HCT116 (cell line): Measurements from ENCODE around the gene GRIK3. TPM values are rescaled to one million over a fixed set of nuclear protein-coding genes. Genes with fewer than 3 reads are reported as not detected.

Experiments
- ATAC-seq: fragments of 200-7000 bp; cut with Tn5 transposase; 2 replicates; pipeline ENCODE4 v1.9.1; 2020; ENCODE audit warnings: mild to moderate bottlenecking, moderate library complexity
- BruUV-seq: library from RNA; stranded (reverse); fragments of 400-500 nt; replicated peaks from 2 replicates; lab custom pipeline; 2021; lab: Mats Ljungman, UMichigan
- CTCF ChIA-PET: fragments of 300-600 bp; sonication (Branson Sonifier 250); formaldehyde crosslinking; loops from one replicate; lab custom pipeline; 2021; ENCODE audit warnings: antibody characterized with exemption; lab: Charles Lee
- POLR2A ChIA-PET: fragments of 300-600, 350-600 bp; sonication (Branson Sonifier 250); formaldehyde crosslinking; loops from one replicate; lab custom pipeline; 2021; ENCODE audit warnings: antibody characterized with exemption; lab: Charles Lee
- RAD21 ChIA-PET, 2 experiments: fragments of 300-600 bp; sonication (Branson Sonifier 250); formaldehyde crosslinking; loops; one replicate each; lab custom pipeline; 2023; ENCODE audit warnings: low total read pairs in 2 of 2; ENCODE audit not compliant: uncharacterized antibody in 2 of 2, unreplicated experiment in 2 of 2, low non-redundant PET in 1 of 2; lab: Charles Lee
- DNase-seq: peaks from one replicate; pipeline ENCODE4 v3.0.0-alpha.2; 2010; ENCODE audit warnings: low read depth, low spot score
- H2AFZ ChIP-seq: fragments of 200-600 bp; shearing (Covaris generic), sonication (generic); 2 replicates; pipeline ENCODE4 v1.6.1; 2017; ENCODE audit warnings: low read depth, mixed run types, mixed read lengths, antibody characterized with exemption, low read length; ENCODE audit not compliant: poor library complexity, severe bottlenecking
- H3K27ac ChIP-seq: 2 replicates; pipeline ENCODE4 v1.5.1; 2012; ENCODE audit warnings: low read depth, low read length
- H3K27me3 ChIP-seq: fragments of 200-600 bp; sonication (generic); 2 replicates; pipeline ENCODE4 v1.6.1; 2016; ENCODE audit warnings: mixed run types, low read length, mixed read lengths; ENCODE audit not compliant: insufficient read depth
- H3K36me3 ChIP-seq, 2 experiments: fragments of 200-500 bp in 1 of 2; fragments of 200-600 bp in 1 of 2; sonication (Bioruptor generic) in 1 of 2; sonication (generic) in 1 of 2; 2 replicates each; pipeline versions ENCODE4 v1.5.1 to v1.6.1; 2014 to 2016; ENCODE audit warnings: low read length in 2 of 2, inconsistent platforms in 1 of 2, mixed read lengths in 1 of 2, mixed run types in 1 of 2; ENCODE audit not compliant: insufficient read depth in 2 of 2, control insufficient read depth in 1 of 2
- H3K4me1 ChIP-seq, 2 experiments: fragments of 200-600 bp in 1 of 2; sonication (generic) in 1 of 2; 2 replicates each; pipeline versions ENCODE4 v1.5.1 to v1.6.1; 2012 to 2017; ENCODE audit warnings: low read length in 2 of 2, inconsistent platforms in 1 of 2, mild to moderate bottlenecking in 1 of 2, mixed read lengths in 1 of 2, mixed run types in 1 of 2, moderate library complexity in 1 of 2; ENCODE audit not compliant: insufficient read depth in 2 of 2, control insufficient read depth in 1 of 2
- H3K4me2 ChIP-seq: fragments of 200-600 bp; sonication (generic); 2 replicates; pipeline ENCODE4 v1.6.1; 2017; ENCODE audit warnings: mixed run types, low read length, mixed read lengths
- H3K4me3 ChIP-seq, 2 experiments: fragments of 200-600 bp in 1 of 2; sonication (generic) in 1 of 2; replicated peaks in 1 of 2; 2 replicates each; pipeline ENCODE4 v1.5.1; 2011 to 2016; ENCODE audit warnings: low read length in 2 of 2, control low read depth in 1 of 2, low read depth in 1 of 2, mild to moderate bottlenecking in 1 of 2, mixed read lengths in 1 of 2, mixed run types in 1 of 2
- H3K79me2 ChIP-seq: fragments of 200-600 bp; sonication (generic); 2 replicates; pipeline ENCODE4 v1.6.1; 2017; ENCODE audit warnings: mild to moderate bottlenecking, mixed run types, low read length, moderate library complexity, mixed read lengths; ENCODE audit not compliant: insufficient read depth
- H3K9ac ChIP-seq: fragments of 200-600 bp; sonication (generic); 2 replicates; pipeline ENCODE4 v1.6.1; 2016; ENCODE audit warnings: low read length, mixed read lengths
- H3K9me2 ChIP-seq: fragments of 200-600 bp; sonication (generic), shearing (Covaris generic); 2 replicates; pipeline ENCODE4 v1.6.1; 2017; ENCODE audit warnings: mixed run types, mild to moderate bottlenecking, moderate library complexity; ENCODE audit not compliant: insufficient read depth
- H3K9me3 ChIP-seq, 2 experiments: fragments of 200-500 bp in 1 of 2; fragments of 200-600 bp in 1 of 2; sonication (Bioruptor generic) in 1 of 2; sonication (generic) in 1 of 2; 2 replicates each; pipeline ENCODE4 v1.6.1; 2014 to 2017; ENCODE audit warnings: low read length in 2 of 2, mixed read lengths in 2 of 2, inconsistent platforms in 1 of 2, low read depth in 1 of 2, mild to moderate bottlenecking in 1 of 2, mixed run types in 1 of 2, moderate library complexity in 1 of 2; ENCODE audit not compliant: control insufficient read depth in 1 of 2, insufficient read depth in 1 of 2
- H4K20me1 ChIP-seq: fragments of 200-600 bp; sonication (generic), shearing (Covaris generic); 2 replicates; pipeline ENCODE4 v1.6.1; 2017; ENCODE audit warnings: mixed run types, mild to moderate bottlenecking, moderate library complexity; ENCODE audit not compliant: insufficient read depth
- CBX3 ChIP-seq: IDR thresholded peaks from 2 replicates; pipeline ENCODE4 v1.6.1; 2012; ENCODE audit warnings: low read depth
- CEBPB ChIP-seq: IDR thresholded peaks from 2 replicates; pipeline ENCODE4 v1.6.1; 2012; ENCODE audit warnings: low read depth
- EZH2 ChIP-seq: fragments of 200-600 bp; sonication (generic); IDR thresholded peaks from 2 replicates; pipeline ENCODE4 v1.6.1; 2017; ENCODE audit warnings: antibody characterized with exemption, mixed run types
- EZH2phosphoT487 ChIP-seq: fragments of 200-600 bp; IDR thresholded peaks from 2 replicates; pipeline ENCODE4 v1.6.1; 2018; ENCODE audit warnings: antibody characterized with exemption, borderline replicate concordance
- FOSL1 ChIP-seq: IDR thresholded peaks from 2 replicates; pipeline ENCODE4 v1.6.1; 2012; ENCODE audit warnings: low read depth
- JUND ChIP-seq: IDR thresholded peaks from 2 replicates; pipeline ENCODE4 v1.6.1; 2012
- POLR2AphosphoS5 ChIP-seq: IDR thresholded peaks from 2 replicates; pipeline ENCODE4 v1.6.1; 2011; ENCODE audit warnings: mild to moderate bottlenecking, low read depth, low read length, moderate library complexity
- SP1 ChIP-seq: IDR thresholded peaks from 2 replicates; pipeline ENCODE4 v1.6.1; 2012; ENCODE audit warnings: low read depth
- ZFX ChIP-seq: fragments of 450-650 bp; IDR thresholded peaks from 2 replicates; pipeline ENCODE4 v1.6.1; 2017
- ZNF274 ChIP-seq: fragments of 200-500 bp; sonication (Bioruptor generic); IDR thresholded peaks from 2 replicates; pipeline ENCODE4 v1.6.1; 2014; ENCODE audit warnings: mild to moderate bottlenecking, low read depth, low read length, inconsistent platforms
- intact Hi-C: fragments of 100-400 bp; cut with micrococcal nuclease; formaldehyde crosslinking; loops from 2 replicates; pipeline ENCODE4 v1.10.0; 2022
- total RNA-seq: library from RNA; stranded (reverse); gene quantifications from one replicate; pipeline ENCODE4 v1.2.1, GENCODE V29; 2021; ENCODE audit not compliant: unreplicated experiment
- TF ChIP-seq, protein P1 (sequence below): IDR thresholded peaks from 2 replicates; pipeline ENCODE4 v1.6.1; 2012
- TF ChIP-seq, protein P2 (sequence below): IDR thresholded peaks from 2 replicates; pipeline ENCODE4 v1.6.1; 2011; ENCODE audit warnings: mild to moderate bottlenecking, low read length, moderate library complexity; ENCODE audit not compliant: insufficient replicate concordance; ENCODE audit errors: extremely low read depth
- TF ChIP-seq, protein P3 (sequence below), 3 experiments: fragments of 200-600 bp in 1 of 3; sonication (generic) in 1 of 3; IDR thresholded peaks in 2 of 3; conservative IDR thresholded peaks in 1 of 3; 2 replicates each; pipeline ENCODE4 v1.5.1; 2012 to 2017; ENCODE audit warnings: low read depth in 2 of 3, low read length in 2 of 3, antibody characterized with exemption in 1 of 3, borderline replicate concordance in 1 of 3, control low read depth in 1 of 3, mild to moderate bottlenecking in 1 of 3, mixed read lengths in 1 of 3, mixed run types in 1 of 3, moderate library complexity in 1 of 3; ENCODE audit not compliant: insufficient read depth in 1 of 3

GRIK3 gene
- total RNA-seq, 1 experiment from 2014 or later, result not detected

DNA sequence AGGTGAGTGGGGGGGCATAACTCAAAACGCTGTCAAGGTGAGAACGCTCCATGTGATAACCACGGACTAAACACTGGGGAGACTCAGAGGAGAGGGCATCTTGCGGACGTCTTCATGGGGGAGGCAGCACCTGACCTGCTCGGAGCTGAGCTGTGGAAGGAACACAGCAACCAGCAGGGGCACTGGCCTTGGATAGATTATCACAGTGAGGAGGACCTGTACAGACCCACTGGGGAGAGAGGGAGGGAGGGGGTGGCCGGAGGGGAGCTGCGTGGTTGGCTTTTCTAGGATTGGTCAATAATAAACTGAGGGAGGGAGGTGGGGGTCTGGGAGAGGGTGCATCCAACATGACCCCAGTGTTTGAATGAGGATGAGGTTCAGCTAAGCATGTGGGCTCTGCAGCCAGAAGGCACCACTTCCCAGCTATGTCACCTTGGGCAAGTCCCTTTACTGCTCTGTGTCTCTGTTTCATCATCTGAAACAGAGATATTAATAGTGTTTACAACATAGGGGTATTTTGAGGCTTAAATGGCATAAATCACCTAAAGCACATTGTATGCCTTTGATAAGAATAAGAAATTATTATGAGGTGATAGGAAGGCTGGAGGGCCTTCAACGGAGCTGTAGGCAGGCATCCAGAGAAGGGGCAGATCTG is 123.3 kb downstream of the GRIK3 start:
- no TSS peak for BruUV-seq
- POLR2A ChIA-PET, result no interaction called here

More for the DNA sequence above, 123.3 kb downstream of the GRIK3 start:
- H3K27ac ChIP-seq, result no peak overlapping the region
- no peak overlapping the region for H3K4me3 ChIP-seq
- H3K4me2 ChIP-seq, result no peak overlapping the region
- intact Hi-C loops, result no loop called here
- H3K4me1 ChIP-seq, result no peaks in the 10 kb centered on the region
- no peaks in the 10 kb centered on the region for H3K9me2 ChIP-seq
- no peak overlapping the region for H2AFZ ChIP-seq
- DNase-seq (no peak), ATAC-seq (no peak; the same call in 1 of the 2 replicates)
- peaks cover 56% of the 10 kb centered on the region for H3K27me3 ChIP-seq
- no peaks in the 10 kb centered on the region for H3K79me2 ChIP-seq
- no peaks in the 10 kb centered on the region for H3K9me3 ChIP-seq
- no peak for TF ChIP-seq CBX3
- no peak for TF ChIP-seq EZH2
- no peak for TF ChIP-seq ZFX
- TF ChIP-seq, protein P1, sequence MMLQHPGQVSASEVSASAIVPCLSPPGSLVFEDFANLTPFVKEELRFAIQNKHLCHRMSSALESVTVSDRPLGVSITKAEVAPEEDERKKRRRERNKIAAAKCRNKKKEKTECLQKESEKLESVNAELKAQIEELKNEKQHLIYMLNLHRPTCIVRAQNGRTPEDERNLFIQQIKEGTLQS, result no peak
- TF ChIP-seq JUND, result no peak
- TF ChIP-seq, protein P2, sequence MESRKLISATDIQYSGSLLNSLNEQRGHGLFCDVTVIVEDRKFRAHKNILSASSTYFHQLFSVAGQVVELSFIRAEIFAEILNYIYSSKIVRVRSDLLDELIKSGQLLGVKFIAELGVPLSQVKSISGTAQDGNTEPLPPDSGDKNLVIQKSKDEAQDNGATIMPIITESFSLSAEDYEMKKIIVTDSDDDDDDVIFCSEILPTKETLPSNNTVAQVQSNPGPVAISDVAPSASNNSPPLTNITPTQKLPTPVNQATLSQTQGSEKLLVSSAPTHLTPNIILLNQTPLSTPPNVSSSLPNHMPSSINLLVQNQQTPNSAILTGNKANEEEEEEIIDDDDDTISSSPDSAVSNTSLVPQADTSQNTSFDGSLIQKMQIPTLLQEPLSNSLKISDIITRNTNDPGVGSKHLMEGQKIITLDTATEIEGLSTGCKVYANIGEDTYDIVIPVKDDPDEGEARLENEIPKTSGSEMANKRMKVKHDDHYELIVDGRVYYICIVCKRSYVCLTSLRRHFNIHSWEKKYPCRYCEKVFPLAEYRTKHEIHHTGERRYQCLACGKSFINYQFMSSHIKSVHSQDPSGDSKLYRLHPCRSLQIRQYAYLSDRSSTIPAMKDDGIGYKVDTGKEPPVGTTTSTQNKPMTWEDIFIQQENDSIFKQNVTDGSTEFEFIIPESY, result no peak
- no peak for TF ChIP-seq SP1
- no peak for TF ChIP-seq POLR2AphosphoS5
- no peak for TF ChIP-seq CEBPB
- no peak for TF ChIP-seq ZNF274
- TF ChIP-seq FOSL1, result no peak
- TF ChIP-seq EZH2phosphoT487, result no peak
- TF ChIP-seq, protein P3, sequence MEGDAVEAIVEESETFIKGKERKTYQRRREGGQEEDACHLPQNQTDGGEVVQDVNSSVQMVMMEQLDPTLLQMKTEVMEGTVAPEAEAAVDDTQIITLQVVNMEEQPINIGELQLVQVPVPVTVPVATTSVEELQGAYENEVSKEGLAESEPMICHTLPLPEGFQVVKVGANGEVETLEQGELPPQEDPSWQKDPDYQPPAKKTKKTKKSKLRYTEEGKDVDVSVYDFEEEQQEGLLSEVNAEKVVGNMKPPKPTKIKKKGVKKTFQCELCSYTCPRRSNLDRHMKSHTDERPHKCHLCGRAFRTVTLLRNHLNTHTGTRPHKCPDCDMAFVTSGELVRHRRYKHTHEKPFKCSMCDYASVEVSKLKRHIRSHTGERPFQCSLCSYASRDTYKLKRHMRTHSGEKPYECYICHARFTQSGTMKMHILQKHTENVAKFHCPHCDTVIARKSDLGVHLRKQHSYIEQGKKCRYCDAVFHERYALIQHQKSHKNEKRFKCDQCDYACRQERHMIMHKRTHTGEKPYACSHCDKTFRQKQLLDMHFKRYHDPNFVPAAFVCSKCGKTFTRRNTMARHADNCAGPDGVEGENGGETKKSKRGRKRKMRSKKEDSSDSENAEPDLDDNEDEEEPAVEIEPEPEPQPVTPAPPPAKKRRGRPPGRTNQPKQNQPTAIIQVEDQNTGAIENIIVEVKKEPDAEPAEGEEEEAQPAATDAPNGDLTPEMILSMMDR (IDR thresholded peaks at IDR 0.05 in 2 of 3, conservative IDR thresholded peaks at IDR 0.05 in 1 of 3; ENCODE audit: borderline replicate concordance in 1 of 3, insufficient read depth in 1 of 3, low read depth in 2 of 3, low read length in 2 of 3), result no peak
- RAD21 ChIA-PET, result no interaction called here
- CTCF ChIA-PET, result no interaction called here
- no peaks in the 10 kb centered on the region for H4K20me1 ChIP-seq
- no peak overlapping the region for H3K9ac ChIP-seq
- no peaks in the 10 kb centered on the region for H3K36me3 ChIP-seq
